Mucosa of descending colon (tissue), 3 donors: ENCODE data around the gene FNDC3A. TPM values are rescaled to one million over a fixed set of nuclear protein-coding genes. Genes with fewer than 3 reads are reported as not detected.

ENCODE experiments used
- ATAC-seq: fragments of 200-7000 bp; cut with Tn5 transposase; one replicate; pipeline ENCODE4 v1.9.1; 2020; ENCODE audit warnings: mild to moderate bottlenecking, moderate library complexity
- DNase-seq, 3 donors: peaks; one replicate each; pipeline ENCODE4 v3.0.0-alpha.2; 2020
- H3K36me3 ChIP-seq: fragments of 200-600 bp; one replicate; pipeline ENCODE4 v1.8.0; 2021; ENCODE audit warnings: low read depth, mild to moderate bottlenecking
- H3K4me1 ChIP-seq: fragments of 200-600 bp; one replicate; pipeline ENCODE4 v1.8.0; 2021; ENCODE audit warnings: low read depth, mild to moderate bottlenecking
- H3K4me3 ChIP-seq: fragments of 200-600 bp; one replicate; pipeline ENCODE4 v1.8.0; 2021; ENCODE audit warnings: mild to moderate bottlenecking
- H3K9me3 ChIP-seq: fragments of 200-600 bp; one replicate; pipeline ENCODE4 v1.8.0; 2021; ENCODE audit warnings: mild to moderate bottlenecking
- intact Hi-C, 2 donors: fragments of 100-400 bp; cut with DNase I in 1 of 2; cut with micrococcal nuclease in 1 of 2; formaldehyde crosslinking; loops; one replicate each; pipeline versions ENCODE4 v1.11.0 to v1.11.1; 2022; cut with DNase I, micrococcal nuclease
- total RNA-seq, 3 donors: library from RNA; stranded (reverse); fragmentation: NEBNext Ultra II Directional in 2 of 3; extraction: Animal tissue kit (Norgen Biotek cat#: 25700) in 2 of 3; gene quantifications; one replicate each; pipeline versions ENCODE4 v1.2.1 to v1.2.4, GENCODE V29; 2021 to 2023
- TF ChIP-seq, protein P1 (sequence below): fragments of 200-600 bp; IDR thresholded peaks from one replicate; pipeline ENCODE4 v1.8.0; 2022; ENCODE audit warnings: antibody characterized with exemption, mild to moderate bottlenecking
- donor health status: DM: no; HTN: no; CAD: no; lungs with moderate emphysema.
- donor health status: DM: no; HTN: no; CAD: no.
- donor health status: DM: no; HTN: yes; CAD: no.

FNDC3A gene
- total RNA-seq, 3 donors from 2014 or later = 46.6 to 63.6 (median 47.3) TPM

DNA sequence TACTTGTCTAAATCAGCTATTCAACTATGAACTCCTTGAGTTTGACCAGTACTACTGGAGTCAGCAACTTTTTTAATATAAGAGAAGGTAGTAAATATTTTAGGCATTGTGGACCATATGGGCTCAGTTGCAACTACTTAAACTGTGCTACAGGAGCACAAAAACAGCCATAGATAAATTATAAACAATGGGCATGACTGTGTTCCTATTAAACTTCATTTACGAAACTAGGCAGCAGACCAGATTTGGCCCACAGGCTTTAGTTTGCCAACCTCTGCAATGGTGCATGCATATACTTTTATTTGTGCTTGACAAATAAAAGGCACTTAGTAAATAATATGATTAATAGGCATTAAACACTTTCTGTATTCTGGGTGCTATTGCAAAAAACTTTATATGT lies 7.6 kb downstream of the FNDC3A start:
- intact Hi-C loops = no loop called here
- Histone ChIP-seq H3K4me3 (no peak overlapping the region), H3K9me3 (no peaks in the 10 kb centered on the region), H3K4me1 (no peaks in the 10 kb centered on the region), H3K36me3 (no peaks in the 10 kb centered on the region)
- DNase-seq (no peak), ATAC-seq (no peak)
- TF ChIP-seq, protein P1, sequence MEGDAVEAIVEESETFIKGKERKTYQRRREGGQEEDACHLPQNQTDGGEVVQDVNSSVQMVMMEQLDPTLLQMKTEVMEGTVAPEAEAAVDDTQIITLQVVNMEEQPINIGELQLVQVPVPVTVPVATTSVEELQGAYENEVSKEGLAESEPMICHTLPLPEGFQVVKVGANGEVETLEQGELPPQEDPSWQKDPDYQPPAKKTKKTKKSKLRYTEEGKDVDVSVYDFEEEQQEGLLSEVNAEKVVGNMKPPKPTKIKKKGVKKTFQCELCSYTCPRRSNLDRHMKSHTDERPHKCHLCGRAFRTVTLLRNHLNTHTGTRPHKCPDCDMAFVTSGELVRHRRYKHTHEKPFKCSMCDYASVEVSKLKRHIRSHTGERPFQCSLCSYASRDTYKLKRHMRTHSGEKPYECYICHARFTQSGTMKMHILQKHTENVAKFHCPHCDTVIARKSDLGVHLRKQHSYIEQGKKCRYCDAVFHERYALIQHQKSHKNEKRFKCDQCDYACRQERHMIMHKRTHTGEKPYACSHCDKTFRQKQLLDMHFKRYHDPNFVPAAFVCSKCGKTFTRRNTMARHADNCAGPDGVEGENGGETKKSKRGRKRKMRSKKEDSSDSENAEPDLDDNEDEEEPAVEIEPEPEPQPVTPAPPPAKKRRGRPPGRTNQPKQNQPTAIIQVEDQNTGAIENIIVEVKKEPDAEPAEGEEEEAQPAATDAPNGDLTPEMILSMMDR = no peak

DNA sequence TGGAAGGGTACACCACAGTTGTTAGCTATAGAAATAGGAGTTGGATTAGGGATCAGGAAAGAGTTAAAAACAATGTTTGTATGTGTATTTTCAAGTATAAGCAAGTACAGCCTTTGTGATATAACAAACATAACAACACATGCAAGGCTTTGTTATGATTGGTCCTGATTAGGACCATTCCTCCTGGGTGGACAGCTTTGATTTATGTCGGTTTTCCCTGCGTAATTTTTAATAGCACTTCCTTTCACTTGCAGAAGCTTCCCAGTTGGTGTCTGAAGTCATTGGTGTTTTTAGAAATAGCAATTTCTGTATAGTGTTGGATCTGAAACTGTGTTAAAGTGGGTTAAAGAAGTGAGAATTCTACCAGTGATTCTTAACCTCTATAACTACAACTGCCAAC lies 10.0 kb downstream of the FNDC3A start:
- Histone ChIP-seq H3K4me3 (no peak overlapping the region), H3K4me1 (no peaks in the 10 kb centered on the region), H3K36me3 (no peaks in the 10 kb centered on the region), H3K9me3 (peaks cover 3% of the 10 kb centered on the region)
- intact Hi-C loops = no loop called here
- ATAC-seq (no peak), DNase-seq (no peak)
- TF ChIP-seq, protein P1 = no peak

DNA sequence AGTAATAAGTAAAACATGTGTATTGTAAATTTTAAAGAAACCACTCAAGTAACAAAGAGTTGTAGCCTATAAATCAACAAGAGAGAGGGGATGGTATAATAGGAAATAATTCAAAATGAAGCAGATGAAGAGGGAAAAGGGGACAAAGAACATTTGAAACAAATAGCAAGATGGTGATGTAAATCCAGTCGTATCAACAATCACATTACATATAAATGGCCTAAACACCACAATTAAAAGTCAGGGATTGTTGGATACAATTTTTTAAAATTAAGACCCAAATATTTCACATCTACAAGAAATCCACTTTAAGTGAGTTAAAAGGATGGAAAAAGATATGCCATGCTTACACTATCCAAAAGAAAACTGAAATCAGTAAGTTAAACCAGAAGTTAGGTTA lies 15.2 kb downstream of the FNDC3A start:
- no peak overlapping the region for H3K4me3 ChIP-seq
- intact Hi-C loops = no loop called here
- peaks cover 3% of the 10 kb centered on the region for H3K9me3 ChIP-seq
- DNase-seq (no peak), ATAC-seq (no peak)
- no peaks in the 10 kb centered on the region for H3K4me1 ChIP-seq
- no peaks in the 10 kb centered on the region for H3K36me3 ChIP-seq
- TF ChIP-seq, protein P1 = no peak

DNA sequence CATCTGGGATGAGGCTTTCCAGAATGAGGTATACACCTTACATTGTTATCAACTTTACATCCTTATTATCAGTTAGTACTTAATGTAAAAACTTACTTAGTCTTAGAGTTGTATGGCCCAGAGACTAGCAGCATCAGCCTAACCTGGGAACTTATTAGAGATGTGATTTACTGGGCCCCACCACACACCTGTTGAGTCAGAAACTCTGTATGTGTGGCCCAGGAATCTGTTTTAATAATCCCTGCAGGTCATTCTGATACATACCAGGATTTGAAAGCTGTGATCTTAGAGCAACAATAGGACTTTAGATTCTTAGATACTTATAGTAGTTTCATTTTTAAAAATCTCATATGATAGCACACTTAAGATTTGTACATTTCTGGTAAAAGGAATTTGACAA lies 17.4 kb downstream of the FNDC3A start:
- H3K9me3 ChIP-seq = peaks cover 3% of the 10 kb centered on the region
- H3K4me1 ChIP-seq = no peaks in the 10 kb centered on the region
- ATAC-seq = no peak
- no peaks in the 10 kb centered on the region for H3K36me3 ChIP-seq
- no peak overlapping the region for H3K4me3 ChIP-seq
- intact Hi-C loops = no loop called here
- TF ChIP-seq, protein P1 = no peak
- no peak for DNase-seq

DNA sequence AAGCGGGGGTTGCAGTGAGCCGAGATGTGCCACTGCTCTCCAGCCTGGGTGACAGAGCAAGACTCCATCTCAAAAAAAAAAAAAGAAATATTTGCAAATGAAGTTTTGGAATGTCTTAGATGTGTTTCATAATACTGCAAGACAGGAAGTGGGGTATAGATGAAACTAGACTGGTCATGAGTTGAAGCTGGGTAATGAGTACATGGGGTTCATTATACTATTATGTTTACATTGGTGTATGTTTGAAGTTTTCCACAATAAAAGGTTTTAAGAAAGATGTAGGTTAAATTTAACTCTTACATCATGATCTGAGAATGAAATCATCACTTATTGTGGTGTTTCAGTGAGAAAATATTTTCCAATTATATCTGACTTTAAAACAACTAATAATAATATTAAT lies 19.0 kb downstream of the FNDC3A start:
- ATAC-seq (no peak), DNase-seq (no peak)
- intact Hi-C loops = no loop called here
- H3K36me3 ChIP-seq = no peaks in the 10 kb centered on the region
- H3K4me3 ChIP-seq = no peak overlapping the region
- no peaks in the 10 kb centered on the region for H3K4me1 ChIP-seq
- H3K9me3 ChIP-seq = peaks cover 4% of the 10 kb centered on the region
- TF ChIP-seq, protein P1 = no peak

DNA sequence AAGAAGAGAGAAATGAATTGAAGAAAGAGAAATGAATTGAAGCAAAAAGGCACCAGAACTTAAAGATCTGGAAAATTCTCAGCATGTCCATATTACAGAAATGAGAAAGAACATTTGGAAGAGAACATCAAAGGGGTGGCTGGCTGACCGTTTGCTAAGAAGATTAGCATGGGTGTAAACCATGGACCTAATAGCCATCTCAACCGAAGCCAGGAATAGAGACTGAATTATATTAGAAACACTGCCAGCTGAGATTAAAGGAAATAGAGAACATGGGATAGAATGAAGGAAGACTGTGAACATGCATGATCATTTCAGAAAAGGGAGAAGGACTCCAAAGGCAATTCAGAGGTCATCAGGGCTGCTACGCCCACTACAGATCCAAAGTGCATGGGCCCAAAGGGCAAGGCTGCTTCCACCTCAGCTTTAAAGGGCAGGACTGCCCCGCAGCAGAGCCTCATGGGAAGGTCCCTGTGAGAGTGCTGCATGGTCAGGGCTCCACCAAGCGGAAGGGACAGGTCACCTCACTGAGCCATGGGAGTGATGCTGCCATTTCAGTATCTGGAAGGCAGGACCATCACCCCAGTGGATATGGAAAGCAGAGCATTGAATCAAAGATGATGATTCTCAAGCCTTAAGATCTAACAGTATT lies 23.1 kb downstream of the FNDC3A start:
- peaks cover 17% of the 10 kb centered on the region for H3K9me3 ChIP-seq
- TF ChIP-seq, protein P1 = no peak
- no peaks in the 10 kb centered on the region for H3K36me3 ChIP-seq
- H3K4me3 ChIP-seq = no peak overlapping the region
- no peak for DNase-seq
- no peaks in the 10 kb centered on the region for H3K4me1 ChIP-seq
- peak; percentile 32 for ATAC-seq
- intact Hi-C loops = no loop called here
